ENCODE measurements around the gene HEYL.

The HEYL gene

DNA sequence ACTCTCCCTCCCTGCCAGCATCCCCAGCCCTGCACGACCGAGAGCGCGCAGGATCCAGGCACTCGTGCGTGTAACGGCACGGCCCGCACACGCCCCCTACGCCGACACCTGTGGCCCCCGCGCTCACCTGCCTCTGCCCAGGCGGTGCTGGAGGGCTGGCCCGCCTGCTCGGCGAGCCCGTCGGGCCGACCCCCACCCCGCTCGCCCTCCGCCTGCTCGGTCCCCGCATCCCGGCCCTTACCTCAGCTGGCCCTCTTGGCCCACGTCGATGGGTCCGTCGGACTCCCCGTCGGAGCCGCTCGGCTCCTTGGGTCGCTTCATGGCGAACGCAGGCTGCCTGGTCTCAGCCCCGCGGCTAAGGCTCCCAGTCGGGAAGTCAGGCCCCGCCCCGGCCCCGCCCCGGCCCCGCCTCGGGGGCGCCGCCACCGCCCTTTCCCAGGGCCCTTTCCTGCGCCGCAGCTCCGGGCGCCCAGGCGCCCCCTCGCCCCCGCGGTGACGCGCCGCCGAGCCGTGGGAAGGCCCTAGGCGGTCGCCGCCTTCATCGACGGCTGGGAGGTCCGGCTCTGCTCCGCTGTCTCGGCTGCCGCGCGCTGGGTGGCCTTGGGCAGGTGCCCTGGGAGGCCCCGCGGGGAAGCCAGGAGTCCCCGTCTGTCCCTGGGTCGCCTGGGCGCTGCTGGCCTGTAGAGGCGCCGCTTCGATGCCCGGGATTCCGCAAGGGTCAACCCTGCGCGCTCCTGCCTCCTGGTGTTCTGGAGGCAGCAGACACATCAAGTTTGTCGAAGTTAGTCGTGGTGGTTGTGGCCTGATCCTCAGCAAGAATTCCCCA is at the start of gene HEYL:
Gene HEYL (minus strand): TSS at position 339 of the 826 bp plus-strand sequence. CDS start 18 bp downstream, at position 321.
- DNase-seq (ENCODE audit: low spot score): peak; percentile 80
- in situ Hi-C loops (cut with MboI; ENCODE audit: low sequenced_read_pairs, unreplicated experiment): no loop called here
- TF ChIP-seq, protein P1, sequence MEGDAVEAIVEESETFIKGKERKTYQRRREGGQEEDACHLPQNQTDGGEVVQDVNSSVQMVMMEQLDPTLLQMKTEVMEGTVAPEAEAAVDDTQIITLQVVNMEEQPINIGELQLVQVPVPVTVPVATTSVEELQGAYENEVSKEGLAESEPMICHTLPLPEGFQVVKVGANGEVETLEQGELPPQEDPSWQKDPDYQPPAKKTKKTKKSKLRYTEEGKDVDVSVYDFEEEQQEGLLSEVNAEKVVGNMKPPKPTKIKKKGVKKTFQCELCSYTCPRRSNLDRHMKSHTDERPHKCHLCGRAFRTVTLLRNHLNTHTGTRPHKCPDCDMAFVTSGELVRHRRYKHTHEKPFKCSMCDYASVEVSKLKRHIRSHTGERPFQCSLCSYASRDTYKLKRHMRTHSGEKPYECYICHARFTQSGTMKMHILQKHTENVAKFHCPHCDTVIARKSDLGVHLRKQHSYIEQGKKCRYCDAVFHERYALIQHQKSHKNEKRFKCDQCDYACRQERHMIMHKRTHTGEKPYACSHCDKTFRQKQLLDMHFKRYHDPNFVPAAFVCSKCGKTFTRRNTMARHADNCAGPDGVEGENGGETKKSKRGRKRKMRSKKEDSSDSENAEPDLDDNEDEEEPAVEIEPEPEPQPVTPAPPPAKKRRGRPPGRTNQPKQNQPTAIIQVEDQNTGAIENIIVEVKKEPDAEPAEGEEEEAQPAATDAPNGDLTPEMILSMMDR (IDR thresholded peaks at IDR 0.05; ENCODE audit: borderline replicate concordance, control extremely low read depth, extremely low read depth, insufficient read depth, missing control alignments): peak; percentile 23

DNA sequence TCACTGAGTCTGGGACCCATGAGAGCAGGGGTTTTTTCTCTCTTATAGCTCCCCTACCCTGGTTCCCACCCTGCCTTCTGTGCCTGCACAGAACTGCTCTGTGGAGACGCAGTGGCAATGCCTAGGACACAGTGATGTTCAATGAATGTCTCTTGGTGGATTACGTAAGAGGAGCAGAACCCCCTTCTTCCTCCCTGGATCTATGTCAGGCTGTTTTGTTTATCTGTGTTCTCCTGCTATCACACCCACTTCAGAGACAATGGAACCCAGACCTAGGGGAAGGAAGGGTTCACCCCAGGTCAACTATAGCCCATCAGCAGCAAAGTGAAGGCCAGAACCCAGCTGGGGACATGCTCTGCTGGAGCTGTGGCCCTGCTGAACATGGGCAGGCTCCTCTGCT is 49.8 kb upstream of the HEYL start:
- in situ Hi-C loops (cut with MboI; ENCODE audit: low sequenced_read_pairs, unreplicated experiment): no loop called here
- TF ChIP-seq, protein P1 (IDR thresholded peaks at IDR 0.05; ENCODE audit: borderline replicate concordance, control extremely low read depth, extremely low read depth, insufficient read depth, missing control alignments): no peak
- no peak for DNase-seq (ENCODE audit: low spot score)

DNA sequence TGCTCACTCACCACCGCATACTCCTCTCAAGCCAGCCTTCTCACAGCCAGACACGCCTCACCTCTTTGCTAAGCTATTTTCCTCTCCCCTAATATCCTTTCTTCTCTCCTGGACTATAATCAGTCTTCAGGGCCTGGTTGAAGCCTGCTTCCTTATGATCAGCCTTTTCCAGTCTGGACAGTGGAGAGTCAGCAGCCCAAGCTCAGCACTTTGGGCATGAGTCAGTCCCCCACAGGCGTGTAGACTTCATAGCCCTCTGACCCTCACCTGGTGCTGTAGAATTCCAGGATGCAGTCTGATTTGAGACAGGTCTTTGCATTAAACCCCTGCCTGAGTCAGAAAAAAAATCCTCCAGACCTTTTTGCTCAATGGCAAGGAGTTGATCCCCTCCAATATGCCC is 49.3 kb upstream of the HEYL start:
- in situ Hi-C loops (cut with MboI; ENCODE audit: low sequenced_read_pairs, unreplicated experiment): no loop called here
- TF ChIP-seq, protein P1 (IDR thresholded peaks at IDR 0.05; ENCODE audit: borderline replicate concordance, control extremely low read depth, extremely low read depth, insufficient read depth, missing control alignments): no peak

DNA sequence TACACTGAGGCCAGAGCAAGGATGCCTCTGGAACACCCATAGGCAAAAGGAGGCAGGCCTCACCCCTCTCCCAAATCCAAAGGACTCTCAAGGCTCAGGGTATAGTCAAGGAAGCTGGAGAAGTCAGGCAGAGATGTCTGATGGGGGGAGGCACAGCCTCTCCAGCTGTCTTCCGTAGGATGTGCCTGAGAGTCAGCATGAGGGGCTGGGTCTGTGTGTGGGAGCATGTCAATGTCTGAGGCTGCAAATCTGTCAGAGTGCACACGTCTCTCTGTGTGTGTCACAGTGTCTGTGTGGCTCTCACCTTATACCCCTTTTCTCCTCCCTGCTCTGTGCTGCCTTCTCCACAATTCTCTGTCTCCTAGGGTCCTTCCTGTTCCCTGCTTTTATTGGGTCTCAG is 47.8 kb upstream of the HEYL start:
- in situ Hi-C loops (cut with MboI; ENCODE audit: low sequenced_read_pairs, unreplicated experiment): no loop called here
- no peak for DNase-seq (ENCODE audit: low spot score)
- TF ChIP-seq, protein P1 (IDR thresholded peaks at IDR 0.05; ENCODE audit: borderline replicate concordance, control extremely low read depth, extremely low read depth, insufficient read depth, missing control alignments): no peak

More for the DNA sequence above, 49.3 kb upstream of the HEYL start:
- DNase-seq (ENCODE audit: low spot score): no peak

DNA sequence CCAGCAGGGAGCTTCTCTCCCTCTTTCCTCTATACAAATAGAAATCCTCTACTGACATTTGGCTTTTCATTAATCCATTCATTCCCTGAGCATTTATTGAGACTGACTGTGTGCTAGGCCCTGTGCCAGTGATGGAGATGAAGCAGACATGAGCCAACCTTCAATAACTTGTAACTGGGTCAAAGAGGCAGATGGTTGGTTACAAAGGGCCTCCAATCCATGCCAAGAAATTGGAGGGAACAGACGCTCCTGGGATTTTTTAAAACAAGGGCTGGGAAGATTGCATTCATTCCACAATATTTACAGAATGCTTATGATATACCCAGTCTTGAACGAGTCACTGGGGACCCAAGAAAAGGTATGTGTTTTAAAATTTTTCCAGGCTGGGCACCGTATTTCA is 45.6 kb upstream of the HEYL start:
- no peak for DNase-seq (ENCODE audit: low spot score)
- TF ChIP-seq, protein P1 (IDR thresholded peaks at IDR 0.05; ENCODE audit: borderline replicate concordance, control extremely low read depth, extremely low read depth, insufficient read depth, missing control alignments): no peak
- in situ Hi-C loops (cut with MboI; ENCODE audit: low sequenced_read_pairs, unreplicated experiment): no loop called here

DNA sequence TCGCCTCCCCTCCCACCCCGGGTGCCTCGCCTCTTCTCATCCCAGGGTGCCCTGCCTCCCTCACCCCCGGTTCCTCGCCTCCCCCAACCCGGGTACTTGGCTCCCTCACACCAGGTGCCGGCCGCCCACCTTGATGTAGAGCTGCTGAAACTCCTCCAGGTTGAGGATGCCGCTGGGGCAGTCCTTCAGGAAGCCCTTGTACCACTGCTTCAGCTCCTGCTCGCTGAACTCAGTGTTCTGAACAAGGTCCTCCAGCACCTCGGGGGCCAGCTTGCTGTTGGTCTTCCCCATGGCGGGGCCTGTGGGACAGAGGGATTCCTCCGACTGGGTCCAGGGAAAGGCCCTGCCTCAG is 44.8 kb upstream of the HEYL start:
- TF ChIP-seq, protein P1 (IDR thresholded peaks at IDR 0.05; ENCODE audit: borderline replicate concordance, control extremely low read depth, extremely low read depth, insufficient read depth, missing control alignments): no peak
- in situ Hi-C loops (cut with MboI; ENCODE audit: low sequenced_read_pairs, unreplicated experiment): no loop called here
- DNase-seq (ENCODE audit: low spot score): no peak
